AG04450 (cell line): Measurements from ENCODE around the gene PKDCC. TPM values are rescaled to one million over a fixed set of nuclear protein-coding genes. Genes with fewer than 3 reads are reported as not detected.

ENCODE experiments used
- CTCF ChIA-PET: fragments of 300-600, 350-600 bp; formaldehyde crosslinking; extraction: SDS; loops from one replicate; lab custom pipeline; 2022; ENCODE audit warnings: antibody characterized with exemption, inconsistent platforms; lab: Charles Lee
- POLR2A ChIA-PET: fragments of 350-600 bp; formaldehyde crosslinking; extraction: SDS; loops from one replicate; lab custom pipeline; 2021; ENCODE audit warnings: antibody characterized with exemption, inconsistent platforms; lab: Yijun Ruan, JAX
- DNase-seq: peaks from one replicate; pipeline ENCODE4 v3.0.0-alpha.2; 2011; ENCODE audit warnings: low read depth, low spot score
- H3K27ac ChIP-seq: one replicate; pipeline ENCODE4 v1.5.1; 2012; ENCODE audit warnings: low read depth, low read length, control low read depth
- H3K27me3 ChIP-seq: one replicate; pipeline ENCODE4 v1.6.0; 2012; ENCODE audit warnings: low read length; ENCODE audit not compliant: control insufficient read depth, insufficient read depth
- H3K4me3 ChIP-seq: 2 replicates; pipeline ENCODE4 v1.5.1; 2011; ENCODE audit warnings: mild to moderate bottlenecking, low read depth, low read length, control low read depth
- H3K9me3 ChIP-seq: 2 replicates; pipeline ENCODE4 v1.5.1; 2012; ENCODE audit warnings: low read length; ENCODE audit not compliant: control insufficient read depth, insufficient read depth
- CTCF ChIP-seq: IDR thresholded peaks from 2 replicates; pipeline ENCODE4 v1.5.1; 2011; ENCODE audit warnings: low read depth, low read length, control low read depth, inconsistent platforms
- polyA minus RNA-seq: library from RNA; depleted of rRNA, polyadenylated mRNA; stranded (reverse); fragments of >200 nt; gene quantifications from 2 replicates; pipeline ENCODE4 v1.2.3, GENCODE V29; 2011; rRNA and poly(A)+ RNA removed
- polyA plus RNA-seq: library from polyadenylated mRNA; depleted of rRNA; stranded (reverse); fragments of >200 nt; gene quantifications from 2 replicates; pipeline ENCODE4 v1.2.3, GENCODE V29; 2011; rRNA removed

Gene PKDCC, protein sequence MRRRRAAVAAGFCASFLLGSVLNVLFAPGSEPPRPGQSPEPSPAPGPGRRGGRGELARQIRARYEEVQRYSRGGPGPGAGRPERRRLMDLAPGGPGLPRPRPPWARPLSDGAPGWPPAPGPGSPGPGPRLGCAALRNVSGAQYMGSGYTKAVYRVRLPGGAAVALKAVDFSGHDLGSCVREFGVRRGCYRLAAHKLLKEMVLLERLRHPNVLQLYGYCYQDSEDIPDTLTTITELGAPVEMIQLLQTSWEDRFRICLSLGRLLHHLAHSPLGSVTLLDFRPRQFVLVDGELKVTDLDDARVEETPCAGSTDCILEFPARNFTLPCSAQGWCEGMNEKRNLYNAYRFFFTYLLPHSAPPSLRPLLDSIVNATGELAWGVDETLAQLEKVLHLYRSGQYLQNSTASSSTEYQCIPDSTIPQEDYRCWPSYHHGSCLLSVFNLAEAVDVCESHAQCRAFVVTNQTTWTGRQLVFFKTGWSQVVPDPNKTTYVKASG
- polyA plus RNA-seq (87.0 and 107 TPM in 2 replicates), polyA minus RNA-seq (180 and 228 TPM in 2 replicates)

GRCh38 chr2:42047488-42048298 lies at the start of gene PKDCC:
PKDCC (plus strand) TSS chr2:42048021; CDS start chr2:42048200, 179 bp downstream.
- H3K27ac ChIP-seq = peak within 1 kb of the TSS; percentile 61
- POLR2A ChIA-PET = interaction anchor here (0.5 to 3.7 kb wide), 23 partner anchors 13 to 1944 kb away, joined by 3 to 27 read pairs (median 5); no protein-coding TSS in a partner anchor
- DNase-seq = peak; percentile 37
- CTCF ChIA-PET = interaction anchor here (0.6 to 5.9 kb wide), 4 partner anchors 14 to 194 kb away, joined by 3 to 43 read pairs (median 9); no protein-coding TSS in a partner anchor
- H3K4me3 ChIP-seq = peak within 1 kb of the TSS; percentile 93
- H3K9me3 ChIP-seq = no peaks in the 10 kb centered on the region; the same call in 1 of the 2 replicates
- peaks cover 6% of the 10 kb centered on the region for H3K27me3 ChIP-seq
- no peak for TF ChIP-seq CTCF

DNA sequence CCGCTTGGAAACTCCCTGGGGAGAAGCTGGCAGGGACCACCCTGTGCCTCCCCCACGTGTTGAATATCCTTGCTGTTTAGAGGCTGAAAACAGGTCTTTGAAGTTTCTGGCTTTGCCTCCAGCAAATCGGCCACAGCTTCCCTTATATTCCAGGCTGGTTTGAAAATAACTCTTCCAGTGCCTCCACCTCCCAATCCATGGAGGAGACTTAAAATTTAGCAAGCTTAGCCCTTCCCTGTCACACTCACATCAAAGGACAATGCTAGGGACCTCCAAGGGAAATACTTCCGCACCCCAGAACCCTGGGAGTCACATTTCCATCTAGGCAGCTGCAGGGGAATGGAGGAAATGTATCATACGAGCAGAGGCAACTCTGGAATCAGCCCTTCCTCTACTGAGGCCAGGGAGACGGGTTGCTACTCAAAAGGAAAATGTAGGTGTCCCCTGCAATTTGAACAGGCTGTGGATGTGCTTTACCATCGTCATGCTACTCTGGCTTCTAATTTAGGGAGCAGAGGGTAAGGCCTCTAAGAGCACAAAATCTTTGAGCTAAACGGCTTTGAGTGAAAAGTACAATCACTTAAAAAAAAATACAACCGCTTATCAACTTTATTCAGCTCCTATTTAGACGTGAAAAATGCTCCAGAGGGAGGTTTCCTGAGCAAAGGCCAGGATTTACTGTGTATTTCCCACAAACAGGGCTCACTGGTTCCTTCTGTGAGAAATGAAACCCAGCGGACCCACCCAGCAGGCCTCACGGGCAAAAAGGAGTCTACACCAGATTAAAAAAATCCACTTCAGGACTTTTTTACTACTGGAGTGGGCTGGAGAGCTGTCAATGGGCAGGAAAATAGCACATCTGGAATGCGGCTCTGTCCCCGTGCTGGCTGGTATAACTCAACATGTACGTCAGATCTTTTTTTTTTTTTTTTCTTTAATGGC lies 49.4 kb upstream of the PKDCC start:
- ChIA-PET POLR2A (interaction anchor here (0.6 to 1.0 kb wide), 3 partner anchors 8 to 119 kb away, joined by 3 to 6 read pairs (median 4); no protein-coding TSS in a partner anchor), CTCF (interaction anchor here (0.8 to 1.0 kb wide), 2 partner anchors 116 to 145 kb away, joined by 3 read pairs; no protein-coding TSS in a partner anchor)
- H3K9me3 ChIP-seq = peaks cover 3% of the 10 kb centered on the region; the same call in 1 of the 2 replicates
- no peak overlapping the region for H3K27ac ChIP-seq
- no peak for DNase-seq
- peaks cover 5% of the 10 kb centered on the region for H3K27me3 ChIP-seq
- TF ChIP-seq CTCF = no peak
- no peak overlapping the region for H3K4me3 ChIP-seq

GRCh38 chr2:41999128-41999480 lies 48.7 kb upstream of the PKDCC start:
- no peak for DNase-seq
- ChIA-PET POLR2A (interaction anchor here (0.6 to 1.0 kb wide), 3 partner anchors 8 to 120 kb away, joined by 3 to 6 read pairs (median 4); no protein-coding TSS in a partner anchor), CTCF (interaction anchor here (0.8 kb wide), 1 partner anchor 146 kb away, joined by 3 read pairs; no protein-coding TSS in a partner anchor)
- Histone ChIP-seq H3K4me3 (no peak overlapping the region), H3K9me3 (peaks cover 6% of the 10 kb centered on the region), H3K27me3 (peaks cover 5% of the 10 kb centered on the region), H3K27ac (no peak overlapping the region)
- no peak for TF ChIP-seq CTCF

- Histone ChIP-seq H3K27ac (no peak overlapping the region), H3K4me3 (no peak overlapping the region), H3K27me3 (peaks cover 3% of the 10 kb centered on the region), H3K9me3 (peaks cover 11% of the 10 kb centered on the region)
- CTCF ChIA-PET = no interaction called here
- TF ChIP-seq CTCF = no peak
- POLR2A ChIA-PET = interaction anchor here (0.7 to 1.0 kb wide), 2 partner anchors 9 to 33 kb away, joined by 4 to 6 read pairs; no protein-coding TSS in a partner anchor
- DNase-seq = no peak
Measured at GRCh38 chr2:41999592-42000281, 48.1 kb upstream of the PKDCC start.
